HG02840 (cell line): Measurements from ENCODE around the gene RABGAP1L.
"Not testable (repeated sequence)": the region's sequence is repeated elsewhere in the genome, so short reads cannot be mapped to it uniquely, and the experiment has no call there.

Experiments
- ATAC-seq: cut with Tn5 transposase; IDR thresholded peaks from one replicate; pipeline ENCODE4 v1.9.1; 2021; ENCODE audit warnings: mild to moderate bottlenecking, moderate library complexity, moderate number of reproducible peaks; ENCODE audit not compliant: unreplicated experiment, low FRiP score

The RABGAP1L gene

GRCh38 chr1:174284052-174284451 lies 124.7 kb downstream of the RABGAP1L start:
- ATAC-seq: no peak

GRCh38 chr1:174286042-174286441 lies 126.7 kb downstream of the RABGAP1L start:
- no peak for ATAC-seq

GRCh38 chr1:174289644-174290310 lies 130.5 kb downstream of the RABGAP1L start:
- ATAC-seq: no peak

DNA sequence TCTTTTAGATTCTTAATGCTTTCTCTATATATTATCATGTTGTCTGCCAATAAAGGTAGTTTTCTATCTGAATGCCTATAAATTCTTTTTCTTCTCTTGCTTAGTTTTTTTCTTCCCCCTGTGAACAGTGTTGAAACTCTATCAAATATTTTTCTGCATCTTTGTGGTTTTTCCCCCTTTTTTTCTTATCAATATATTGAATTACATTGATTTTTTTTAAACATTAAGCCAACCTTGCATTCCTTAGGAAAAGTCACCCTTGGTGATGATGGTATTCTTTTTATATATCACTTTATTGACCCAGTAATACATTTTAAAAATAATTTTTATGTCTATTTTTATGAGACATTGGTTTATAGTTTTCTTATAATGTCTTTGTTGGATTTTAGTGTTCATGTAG lies 131.7 kb downstream of the RABGAP1L start:
- ATAC-seq: no peak

GRCh38 chr1:174296309-174296708 lies 137.0 kb downstream of the RABGAP1L start:
- no peak for ATAC-seq

DNA sequence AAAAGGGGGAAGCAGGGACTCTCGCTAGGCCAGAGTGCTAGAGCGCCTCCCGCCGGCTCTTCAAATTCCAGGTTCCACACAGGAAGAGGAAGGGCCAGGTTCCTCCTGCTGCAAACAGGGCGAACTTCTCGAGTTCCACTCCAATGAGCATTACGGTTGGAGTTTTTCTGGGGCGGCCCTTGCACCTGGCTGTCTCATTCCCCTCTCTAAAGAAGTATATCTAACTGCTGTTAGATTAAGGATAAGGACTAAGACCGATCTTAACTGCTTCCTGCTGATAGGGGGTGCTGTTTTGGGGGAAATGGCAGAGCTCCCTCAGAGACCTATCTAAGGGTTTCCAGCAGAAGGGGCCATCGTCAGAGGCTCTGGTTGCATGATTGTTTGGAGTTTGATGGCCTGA lies 138.0 kb downstream of the RABGAP1L start:
- ATAC-seq: no peak

DNA sequence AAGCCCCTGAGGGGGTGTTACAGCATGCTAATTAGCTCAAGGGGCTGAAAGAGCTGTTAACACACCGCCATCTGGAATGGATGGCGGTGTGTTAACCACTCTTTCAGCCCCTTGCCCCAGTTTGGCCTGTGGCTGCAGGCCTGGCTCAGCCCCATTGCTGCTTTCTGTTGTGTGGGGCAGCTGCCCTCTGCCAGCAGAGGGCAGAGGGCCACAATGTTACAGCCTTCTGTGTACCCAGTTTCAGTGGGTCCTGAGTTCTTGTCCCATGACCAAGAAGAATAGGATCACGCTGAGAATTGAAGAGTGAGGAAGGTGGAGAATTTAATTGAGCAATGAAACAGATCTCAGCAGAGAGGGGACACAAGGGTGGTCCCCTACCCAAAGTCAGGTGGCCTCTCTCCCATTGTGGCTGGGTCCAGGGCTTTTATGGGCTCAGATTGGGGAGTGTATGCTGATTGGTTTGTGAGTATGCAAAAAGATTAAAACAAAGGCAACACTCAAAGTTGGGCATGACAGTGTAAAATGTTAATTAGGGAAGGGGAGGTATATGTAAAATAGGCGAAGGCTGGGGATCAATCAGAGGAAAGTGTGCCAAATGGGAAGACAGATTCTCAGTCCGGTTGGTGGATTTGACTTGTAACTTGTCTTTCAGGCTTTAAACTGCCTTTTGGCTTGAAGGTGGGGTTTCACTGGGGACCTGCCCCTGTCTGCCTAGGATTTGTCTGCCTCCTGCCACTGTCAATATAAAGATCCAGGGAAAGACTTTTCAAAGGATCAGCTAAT lies 142.2 kb downstream of the RABGAP1L start:
- ATAC-seq: no peak

DNA sequence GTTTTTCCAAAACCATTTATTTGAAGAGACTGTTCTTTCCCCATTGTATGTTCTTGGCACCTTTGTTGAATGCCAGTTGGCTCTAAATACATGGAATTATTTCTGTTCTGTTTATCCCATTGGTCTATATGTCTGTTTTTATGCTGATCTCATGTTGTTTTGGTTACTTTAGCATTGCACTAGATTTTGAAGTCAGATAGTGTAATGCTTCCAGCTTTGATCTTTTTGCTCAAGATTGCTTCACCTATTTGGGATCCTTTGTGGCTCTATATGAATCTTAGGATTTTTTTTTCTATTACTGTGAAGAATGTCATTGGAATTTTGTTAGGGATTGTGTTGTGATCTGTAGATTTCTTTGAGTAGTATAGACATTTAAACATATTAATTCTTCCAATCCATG lies 149.3 kb downstream of the RABGAP1L start:
- no peak for ATAC-seq

DNA sequence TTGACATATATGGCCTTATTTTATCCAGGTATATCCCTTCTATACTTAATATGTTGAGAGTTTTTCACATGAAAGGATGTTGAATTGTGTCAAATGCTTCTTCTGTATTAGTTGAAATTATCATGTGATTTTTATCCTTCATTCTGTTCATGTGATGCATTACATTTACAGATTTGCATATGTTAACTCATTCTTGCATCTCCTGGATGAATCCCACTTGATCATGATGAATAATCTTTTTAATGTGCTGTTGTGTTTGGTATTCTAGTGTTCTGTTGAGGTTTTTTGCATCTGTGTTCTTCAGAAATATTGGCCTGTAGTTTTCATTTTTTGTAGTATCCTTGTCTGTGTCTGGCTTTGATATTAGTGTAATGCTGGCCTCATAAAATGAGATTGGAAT lies 150.2 kb downstream of the RABGAP1L start:
- no peak for ATAC-seq

DNA sequence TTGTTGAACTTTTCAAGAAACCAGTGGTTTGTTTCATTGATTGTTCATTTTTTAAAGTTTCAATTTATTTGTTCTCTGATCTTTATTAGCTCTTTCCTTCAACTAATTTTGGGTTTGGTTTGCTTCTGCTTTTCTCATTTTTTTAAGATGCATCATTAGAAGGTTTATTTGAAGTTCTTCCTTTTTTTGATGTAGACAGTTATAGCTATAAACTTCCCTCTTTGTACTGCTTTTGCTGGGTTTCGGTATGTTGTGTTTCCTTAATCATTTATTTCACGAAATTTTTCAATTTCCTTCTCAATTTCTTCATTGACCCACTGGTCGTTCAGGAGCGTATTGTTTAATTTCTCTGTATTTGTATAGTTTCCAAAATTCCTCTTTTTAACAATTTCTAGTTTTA lies 155.1 kb downstream of the RABGAP1L start:
- no peak for ATAC-seq

- ATAC-seq: no peak
Observed at GRCh38 chr1:174315239-174315638, 155.9 kb downstream of the RABGAP1L start.

DNA sequence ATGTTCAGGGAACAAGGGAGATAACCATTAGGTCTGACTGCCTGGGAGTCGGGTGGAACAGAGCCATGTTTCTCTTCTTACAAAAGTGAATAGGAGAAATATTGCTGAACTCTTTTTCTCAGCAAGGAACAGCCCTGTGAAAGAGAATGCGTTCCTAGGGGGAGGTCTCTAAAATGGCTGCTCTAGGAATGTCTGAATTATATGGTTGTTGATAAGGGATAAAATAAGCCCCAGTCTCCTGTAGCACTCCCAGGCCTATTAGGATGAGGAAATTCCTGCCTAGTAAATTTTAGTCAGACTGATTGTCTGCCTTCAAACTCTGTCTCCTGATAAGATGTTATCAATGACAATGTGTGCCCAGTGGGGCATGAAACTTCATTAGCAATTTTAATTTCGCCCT lies 161.6 kb downstream of the RABGAP1L start:
- not testable (repeated sequence) for ATAC-seq

DNA sequence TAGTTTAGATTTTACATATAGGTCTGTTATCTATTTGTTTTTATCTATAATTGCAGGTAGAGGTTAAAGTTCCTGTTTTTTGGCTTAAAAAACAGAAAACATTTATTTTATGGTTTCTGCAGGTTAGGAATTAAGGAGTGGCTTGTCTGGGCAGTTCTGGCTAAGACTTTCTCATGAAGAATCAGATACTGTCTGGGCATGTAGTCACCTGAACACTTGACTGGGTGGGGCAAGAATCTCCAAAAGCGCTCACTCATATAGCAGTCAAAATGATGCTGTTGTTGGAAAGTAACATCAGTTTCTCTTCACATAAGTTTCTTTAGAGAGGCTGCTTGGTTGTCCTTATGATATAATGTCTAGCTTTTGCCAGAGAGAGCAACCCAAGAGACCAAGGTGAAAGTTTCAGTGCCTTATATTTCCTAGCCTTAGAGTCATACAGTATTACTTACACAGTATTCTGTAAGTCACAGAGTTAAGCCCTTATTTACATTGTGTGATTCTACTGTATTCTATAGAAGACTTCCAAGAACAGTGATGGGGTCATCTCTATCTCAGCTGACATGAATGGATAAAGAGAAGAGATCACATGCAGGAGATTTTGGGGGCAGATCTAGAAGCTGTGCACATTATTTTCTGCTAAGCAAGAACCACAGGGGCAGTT lies 163.0 kb downstream of the RABGAP1L start:
- no peak for ATAC-seq

GRCh38 chr1:174324493-174324892 lies 165.2 kb downstream of the RABGAP1L start:
- no peak for ATAC-seq

DNA sequence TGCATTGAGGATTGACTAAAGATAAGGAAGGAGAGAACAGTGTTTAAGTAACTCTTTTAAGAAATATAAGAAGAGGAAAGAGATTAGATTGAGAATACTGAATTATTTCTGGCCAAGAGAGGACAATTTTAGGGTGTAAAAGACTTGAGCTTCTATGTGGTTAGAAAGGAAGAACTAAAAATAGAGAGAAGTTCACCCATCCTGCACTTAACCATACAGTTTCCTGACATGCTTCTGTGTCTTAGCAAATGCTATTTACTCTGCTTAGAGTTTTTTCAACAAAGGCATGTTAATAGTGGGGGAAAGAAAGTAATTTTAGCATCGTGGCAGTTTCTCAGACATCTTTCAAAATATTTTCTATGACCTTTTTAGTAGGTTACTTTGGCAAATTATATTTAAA lies 165.6 kb downstream of the RABGAP1L start:
- no peak for ATAC-seq

DNA sequence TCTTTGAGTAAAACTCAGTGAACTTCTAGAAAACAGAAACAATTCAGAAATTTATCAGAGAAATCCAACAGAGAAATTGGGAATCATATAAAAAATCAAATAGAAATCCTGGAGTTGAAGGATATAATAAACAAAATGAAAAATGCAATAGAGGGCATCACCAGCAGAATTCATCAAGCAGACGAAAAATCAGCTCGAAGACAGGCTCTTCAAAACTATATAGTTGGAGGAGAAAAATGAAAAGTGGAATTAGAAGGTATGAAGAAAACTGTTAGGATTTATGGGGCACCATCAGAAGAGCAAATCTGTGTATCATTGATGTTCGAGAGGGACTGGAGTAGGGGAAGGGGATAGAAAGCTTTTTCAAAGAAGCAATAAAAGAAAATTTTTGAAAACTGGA lies 167.0 kb downstream of the RABGAP1L start:
- no peak for ATAC-seq

GRCh38 chr1:174333437-174333836 lies 174.1 kb downstream of the RABGAP1L start:
- no peak for ATAC-seq

GRCh38 chr1:174337000-174337681 lies 177.8 kb downstream of the RABGAP1L start:
- no peak for ATAC-seq

GRCh38 chr1:174340404-174340803 lies 181.1 kb downstream of the RABGAP1L start:
- not testable (repeated sequence) for ATAC-seq

GRCh38 chr1:174344162-174344561 lies 184.8 kb downstream of the RABGAP1L start:
- no peak for ATAC-seq

GRCh38 chr1:174352117-174352516 lies 192.8 kb downstream of the RABGAP1L start:
- ATAC-seq: no peak
